HepG2 (cell line): ENCODE data around the gene TBC1D22A. TPM values are rescaled to one million over a fixed set of nuclear protein-coding genes. Genes with fewer than 3 reads are reported as not detected.

Source experiments
- ARID4A ChIP-seq: sonication (generic); formaldehyde crosslinking; IDR thresholded peaks from 2 replicates; pipeline ENCODE4 v1.5.0; 2020; ENCODE audit warnings: mild to moderate bottlenecking, missing genetic modification reagents, borderline replicate concordance
- HCFC1 ChIP-seq: fragments of 150-350 bp; IDR thresholded peaks from 2 replicates; pipeline ENCODE4 v1.6.1; 2014; ENCODE audit warnings: low read depth, low read length
- HIVEP1 ChIP-seq: sonication (generic); formaldehyde crosslinking; IDR thresholded peaks from 2 replicates; pipeline ENCODE4 v1.4.0; 2020; ENCODE audit warnings: mild to moderate bottlenecking, missing genetic modification reagents
- ISL2 ChIP-seq: sonication (generic); formaldehyde crosslinking; IDR thresholded peaks from 2 replicates; pipeline ENCODE4 v1.5.0; 2020; ENCODE audit warnings: missing genetic modification reagents
- RERE ChIP-seq: IDR thresholded peaks from 2 replicates; pipeline ENCODE4 v1.6.1; 2016; ENCODE audit warnings: low read depth, missing genetic modification reagents, missing compliant biosample characterization
- TCF7 ChIP-seq: sonication (generic); IDR thresholded peaks from 2 replicates; pipeline ENCODE4 v1.6.1; 2016; ENCODE audit warnings: antibody characterized with exemption, low read depth
- ZBTB4 ChIP-seq: sonication (generic); formaldehyde crosslinking; IDR thresholded peaks from 2 replicates; pipeline ENCODE4 v1.4.0; 2020; ENCODE audit warnings: missing genetic modification reagents, mild to moderate bottlenecking, borderline replicate concordance
- ZFP1 ChIP-seq: IDR thresholded peaks from 2 replicates; pipeline ENCODE4 v1.6.1; 2016
- ZSCAN29 ChIP-seq: sonication (generic); formaldehyde crosslinking; conservative IDR thresholded peaks from 2 replicates; pipeline ENCODE4 v1.4.0; 2020; ENCODE audit warnings: mild to moderate bottlenecking, missing genetic modification reagents
- polyA plus RNA-seq, 8 experiments: library from polyadenylated mRNA; depleted of rRNA in 3 of 8; stranded (reverse) in 7 of 8; unstranded in 1 of 8; fragments of >200 nt; fragmentation: Illumina TruSeq in 4 of 8; extraction: Trizol in 4 of 8; gene quantifications; 2 replicates each; pipeline versions ENCODE4 v1.2.1 to v1.2.3, GENCODE V29; 2011 to 2016; ENCODE audit warnings: low read depth in 4 of 8, missing spikeins in 1 of 8, mixed read lengths in 1 of 8; ENCODE audit not compliant: insufficient read depth in 1 of 8
- total RNA-seq, 5 experiments: library from RNA; depleted of rRNA; stranded (reverse); fragments of >200 nt; fragmentation: Illumina TruSeq; extraction: Trizol; gene quantifications; 2 replicates each; pipeline ENCODE4 v1.2.3, GENCODE V29; 2016; ENCODE audit warnings: low read depth in 1 of 5

Gene TBC1D22A
- total and polyA plus RNA-seq, 2 of the 13 experiments (the other 11 are each of a cell fraction or from before 2014, with no cell fraction given), result 17.3 to 18.0 TPM

GRCh38 chr22:46935506-46936377 lies 173.3 kb downstream of the TBC1D22A start (continued):
- TF ChIP-seq ZBTB4 (CRISPR knock-in tag), result peak; percentile 89; the same call in 1 of the 2 replicates
- TF ChIP-seq HIVEP1 (CRISPR knock-in tag), result peak; percentile 77
- no peak for TF ChIP-seq HCFC1
- peak; percentile 47 for TF ChIP-seq RERE
- TF ChIP-seq TCF7, result peak; percentile 80
- peak; percentile 63; the same call in 1 of the 2 replicates for TF ChIP-seq ZFP1
- peak; percentile 57; the same call in 1 of the 2 replicates for TF ChIP-seq ZSCAN29 (CRISPR knock-in tag)
- TF ChIP-seq ARID4A (CRISPR knock-in tag), result peak; percentile 74; the same call in 1 of the 2 replicates
- peak; percentile 72 for TF ChIP-seq ISL2 (CRISPR knock-in tag)
